Adrenal gland (tissue), 12 donors: ENCODE measurements around the gene RYR3. TPM values are rescaled to one million over a fixed set of nuclear protein-coding genes. Genes with fewer than 3 reads are reported as not detected.

Experiments
- DNase-seq, 7 donors: peaks; one replicate each; pipeline ENCODE4 v3.0.0-alpha.2; 2019 to 2020
- H3K27ac ChIP-seq, 5 donors: fragments of 200-600 bp; sonication (generic) in 4 of 5; 1 replicate in 3 of 5; 2 replicates in 2 of 5; pipeline versions ENCODE4 v1.5.1 to v1.8.0; 2016 to 2020; ENCODE audit warnings: mild to moderate bottlenecking in 1 of 5
- H3K27me3 ChIP-seq: fragments of 200-600 bp; 2 replicates; pipeline ENCODE4 v1.8.0; 2021
- H3K36me3 ChIP-seq, 2 donors: fragments of 200-600 bp; replicated peaks in 1 of 2; 1 replicate in 1 of 2; 2 replicates in 1 of 2; pipeline versions ENCODE4 v1.5.1 to v1.8.0; 2018 to 2022
- H3K4me1 ChIP-seq, 2 donors: fragments of 200-600 bp; replicated peaks in 1 of 2; 1 replicate in 1 of 2; 2 replicates in 1 of 2; pipeline versions ENCODE4 v1.5.1 to v1.8.0; 2018 to 2021
- H3K4me3 ChIP-seq, 4 donors: fragments of 200-600 bp; sonication (generic) in 3 of 4; one replicate each; pipeline ENCODE4 v1.5.1; 2016 to 2018
- H3K9me3 ChIP-seq, 3 donors: fragments of 200-600 bp; sonication (generic) in 1 of 3; replicated peaks in 1 of 3; 1 replicate in 2 of 3; 2 replicates in 1 of 3; pipeline versions ENCODE4 v1.5.1 to v1.8.0; 2016 to 2021
- POLR2A ChIP-seq, 2 donors: fragments of 450-650 bp; IDR thresholded peaks; one replicate each; pipeline ENCODE4 v1.6.1; 2017; ENCODE audit warnings: antibody characterized with exemption in 2 of 2, mild to moderate bottlenecking in 2 of 2, moderate library complexity in 1 of 2
- WGBS, 4 donors: extraction: QIAGEN DNeasy Blood & Tissue Kit in 2 of 4; methylation state at CpG; one replicate each; pipeline versions ENCODE4 v1.1.5 to v1.1.7; 2013 to 2017; 5-methylcytosine and 5-hydroxymethylcytosine counted together
- intact Hi-C, 2 donors: fragments of 100-400 bp; cut with DNase I; formaldehyde crosslinking; loops; one replicate each; pipeline versions ENCODE4 v1.14.1 to v1.15.0; 2022 to 2023
- polyA plus RNA-seq, 3 donors: library from polyadenylated mRNA; stranded (reverse); fragments of 200-250 nt in 2 of 3; fragments of 350-450 nt in 1 of 3; fragmentation: Illumina TruSeq in 1 of 3; extraction: RNeasy Lipid Tissue Mini Kit (QIAGEN cat#74804) in 1 of 3; gene quantifications; one replicate each; pipeline ENCODE4 v1.2.3, GENCODE V29; 2013 to 2014
- total RNA-seq, 9 donors: library from RNA; depleted of rRNA in 4 of 9; stranded (reverse); fragments of >200 nt in 4 of 9; fragments of 120-200 nt in 1 of 9; fragmentation: NEBNext Ultra II Directional in 1 of 9; extraction: Animal tissue kit (Norgen Biotek cat#: 25700) in 1 of 9; gene quantifications; one replicate each; pipeline versions ENCODE4 v1.1.0 to v1.2.4, GENCODE V29; 2013 to 2023
- TF ChIP-seq, protein P1 (sequence below), 6 experiments: fragments of 450-650 bp in 4 of 6; fragments of 200-600 bp in 2 of 6; sonication (generic) in 1 of 6; IDR thresholded peaks; 1 replicate in 5 of 6; 2 replicates in 1 of 6; pipeline versions ENCODE4 v1.5.1 to v1.8.0; 2016 to 2021; ENCODE audit warnings: antibody characterized with exemption in 6 of 6, mild to moderate bottlenecking in 2 of 6, moderate library complexity in 1 of 6
- donor health status: healthy with polysubstance abuse.
- donor health status: Bipolar disorder and iron deficiency.
- donor health status: DM: yes; HTN: yes; CAD: no.
- donor health status: DM: no; HTN: no; CAD: no.
- donor health status: DM: no; HTN: no; CAD: no.
- donor health status: DM: yes; HTN: yes; CAD: no.

The RYR3 gene
- total and polyA plus RNA-seq, 12 donors, result 0.32 to 60.7 (median 3.4) TPM

DNA sequence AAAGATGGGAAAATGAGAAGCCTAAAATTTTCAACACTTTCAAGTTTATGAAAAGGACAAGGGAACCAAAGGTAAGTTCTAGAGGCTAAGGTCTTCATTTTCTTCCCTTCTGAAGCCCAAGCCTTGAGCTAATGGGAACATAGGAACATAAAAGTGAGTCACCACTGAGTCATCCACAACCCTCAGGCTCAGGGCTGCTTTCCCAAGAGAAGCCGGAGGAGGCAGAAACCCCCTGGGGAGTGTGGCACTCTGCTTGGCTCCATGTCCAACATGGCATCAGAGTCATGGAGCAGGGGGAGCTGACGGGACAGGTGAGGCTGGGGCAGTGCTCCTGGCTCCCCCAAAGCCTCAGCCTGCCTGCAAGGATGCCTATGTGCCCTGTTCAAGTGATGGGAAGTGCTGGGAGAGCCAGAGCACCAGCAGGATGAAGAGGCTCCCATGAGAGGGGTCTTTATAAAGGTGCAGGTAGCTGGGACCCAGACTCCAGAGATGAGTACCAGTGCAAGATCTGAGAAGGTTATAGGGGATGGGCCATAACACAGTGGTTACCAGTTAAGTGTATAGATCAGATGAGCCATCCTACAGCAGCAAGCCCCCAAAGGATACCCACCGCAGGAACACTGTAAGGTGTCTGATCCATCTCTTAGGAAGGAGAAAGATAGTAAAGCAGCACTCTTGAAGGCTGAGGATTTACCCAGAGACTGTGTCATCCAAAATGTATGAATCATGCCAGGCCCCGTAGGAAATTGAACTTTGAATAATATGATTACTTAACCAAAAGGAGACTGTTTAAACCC lies 31.8 kb upstream of the RYR3 start:
- peaks cover 4% of the 10 kb centered on the region for H3K27me3 ChIP-seq
- H3K9me3 ChIP-seq, result no peaks in the 10 kb centered on the region
- H3K4me3 ChIP-seq, result no peak overlapping the region
- DNase-seq, result peak; percentile 38 to 64 (median 55)
- H3K4me1 ChIP-seq, result no peaks in the 10 kb centered on the region
- H3K36me3 ChIP-seq, result no peaks in the 10 kb centered on the region
- 28 to 54% (median 48%) methylated on average over 3 to 4 of the region's 4 CpGs for WGBS, 4 donors
- intact Hi-C loops, result no loop called here
- TF ChIP-seq POLR2A (IDR thresholded peaks at IDR 0.05), result no peak
- TF ChIP-seq, protein P1, sequence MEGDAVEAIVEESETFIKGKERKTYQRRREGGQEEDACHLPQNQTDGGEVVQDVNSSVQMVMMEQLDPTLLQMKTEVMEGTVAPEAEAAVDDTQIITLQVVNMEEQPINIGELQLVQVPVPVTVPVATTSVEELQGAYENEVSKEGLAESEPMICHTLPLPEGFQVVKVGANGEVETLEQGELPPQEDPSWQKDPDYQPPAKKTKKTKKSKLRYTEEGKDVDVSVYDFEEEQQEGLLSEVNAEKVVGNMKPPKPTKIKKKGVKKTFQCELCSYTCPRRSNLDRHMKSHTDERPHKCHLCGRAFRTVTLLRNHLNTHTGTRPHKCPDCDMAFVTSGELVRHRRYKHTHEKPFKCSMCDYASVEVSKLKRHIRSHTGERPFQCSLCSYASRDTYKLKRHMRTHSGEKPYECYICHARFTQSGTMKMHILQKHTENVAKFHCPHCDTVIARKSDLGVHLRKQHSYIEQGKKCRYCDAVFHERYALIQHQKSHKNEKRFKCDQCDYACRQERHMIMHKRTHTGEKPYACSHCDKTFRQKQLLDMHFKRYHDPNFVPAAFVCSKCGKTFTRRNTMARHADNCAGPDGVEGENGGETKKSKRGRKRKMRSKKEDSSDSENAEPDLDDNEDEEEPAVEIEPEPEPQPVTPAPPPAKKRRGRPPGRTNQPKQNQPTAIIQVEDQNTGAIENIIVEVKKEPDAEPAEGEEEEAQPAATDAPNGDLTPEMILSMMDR (IDR thresholded peaks at IDR 0.05), result no peak
- H3K27ac ChIP-seq, result no peak overlapping the region

DNA sequence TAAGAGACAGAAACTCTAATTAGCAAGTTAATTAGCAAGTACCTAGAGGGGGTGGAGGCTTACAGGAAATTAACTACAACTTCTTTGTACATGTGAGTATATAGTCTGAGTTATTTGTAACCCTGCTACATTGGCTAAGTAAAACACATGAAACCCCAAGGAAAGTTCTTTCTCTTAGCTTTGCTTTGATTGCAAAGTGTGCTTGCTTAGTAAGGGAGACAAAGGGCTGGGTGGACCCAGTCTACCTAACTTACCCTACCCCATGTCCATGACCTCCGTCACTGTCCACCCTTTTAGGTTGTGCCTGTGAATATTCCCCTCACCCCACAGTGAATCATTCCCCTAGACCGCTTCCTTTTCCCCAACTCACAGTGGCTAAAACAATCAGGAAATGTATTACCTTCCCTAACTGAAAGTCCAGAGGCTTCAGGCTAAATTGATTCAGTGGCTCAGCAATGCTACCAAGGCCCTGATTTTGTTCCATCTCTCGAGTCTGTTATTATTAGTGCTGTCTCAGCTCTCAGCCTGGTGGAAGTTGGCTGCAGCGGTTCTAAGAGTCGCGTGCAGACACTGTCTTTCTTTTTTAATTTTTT lies 31.1 kb upstream of the RYR3 start:
- Histone ChIP-seq H3K27ac (no peak overlapping the region), H3K4me1 (no peaks in the 10 kb centered on the region), H3K4me3 (no peak overlapping the region), H3K36me3 (no peaks in the 10 kb centered on the region), H3K9me3 (no peaks in the 10 kb centered on the region), H3K27me3 (no peaks in the 10 kb centered on the region)
- TF ChIP-seq, protein P1 (IDR thresholded peaks at IDR 0.05), result no peak
- TF ChIP-seq POLR2A (IDR thresholded peaks at IDR 0.05), result no peak
- intact Hi-C loops, result no loop called here
- DNase-seq, result no peak
- WGBS, 4 donors, result 86 to 93% (median 90%) methylated on average over 6 of the region's 6 CpGs

DNA sequence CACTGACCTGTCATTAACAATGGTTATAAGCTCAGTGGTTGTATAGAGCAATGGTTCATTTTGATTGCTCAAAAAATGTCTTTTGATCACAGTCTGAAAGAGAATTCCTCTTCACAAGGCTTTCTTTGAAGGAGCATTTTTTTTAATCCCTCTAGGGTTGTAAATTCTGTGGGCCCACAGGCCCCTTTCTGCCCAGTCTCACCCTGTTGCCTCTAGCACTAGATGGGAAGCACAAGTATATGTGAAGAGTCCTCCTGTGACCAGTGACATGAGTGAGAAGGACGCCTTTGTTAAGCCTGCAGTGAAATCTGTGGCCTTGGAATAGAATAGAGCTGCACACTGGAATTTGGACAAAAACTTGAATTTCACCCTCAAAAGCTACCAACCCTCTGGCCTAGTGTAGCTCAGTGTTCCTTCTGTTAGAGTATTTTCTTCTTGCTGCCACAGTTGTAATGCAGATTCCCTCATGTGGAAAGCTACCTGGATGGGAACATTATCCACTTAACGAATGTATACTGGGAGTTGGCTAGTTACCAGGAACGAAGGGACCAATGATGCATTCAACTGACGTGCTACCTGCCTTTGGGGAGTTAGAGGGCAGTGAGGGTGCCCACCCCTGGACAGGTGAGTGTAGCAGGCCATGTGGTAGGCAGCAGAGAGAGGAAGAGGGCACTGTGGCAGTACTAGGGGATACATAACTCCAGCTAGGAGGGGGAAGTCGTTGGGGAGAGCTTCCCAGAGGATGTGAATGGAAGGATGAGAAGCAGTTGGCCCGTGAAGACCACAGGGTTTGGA lies 28.3 kb upstream of the RYR3 start:
- 69 to 76% (median 70%) methylated on average over 6 of the region's 6 CpGs for WGBS, 4 donors
- no peak for DNase-seq
- intact Hi-C loops, result no loop called here
- TF ChIP-seq, protein P1 (IDR thresholded peaks at IDR 0.05), result no peak
- TF ChIP-seq POLR2A (IDR thresholded peaks at IDR 0.05), result no peak
- Histone ChIP-seq H3K4me3 (no peak overlapping the region), H3K27ac (no peak overlapping the region), H3K4me1 (no peaks in the 10 kb centered on the region), H3K27me3 (no peaks in the 10 kb centered on the region), H3K36me3 (no peaks in the 10 kb centered on the region), H3K9me3 (no peaks in the 10 kb centered on the region)

DNA sequence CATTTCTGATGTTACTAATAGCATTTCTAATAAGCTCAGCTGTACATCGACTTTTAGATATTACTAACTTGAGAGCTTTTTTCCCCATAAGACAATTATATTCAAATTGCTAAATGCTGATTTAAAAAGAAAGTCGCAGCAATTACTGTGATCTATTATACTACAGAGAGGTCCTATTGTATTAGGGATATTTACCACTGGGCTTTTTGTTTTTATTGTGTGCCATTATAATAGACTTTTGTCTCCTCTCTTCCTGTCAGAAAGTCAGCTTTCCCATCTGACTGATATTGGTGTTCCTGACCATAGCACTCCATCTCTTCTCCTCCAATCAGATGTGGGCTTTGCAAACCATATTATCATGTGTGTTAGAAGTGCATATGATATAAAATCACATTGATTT lies 27.2 kb upstream of the RYR3 start:
- TF ChIP-seq, protein P1 (IDR thresholded peaks at IDR 0.05), result no peak
- TF ChIP-seq POLR2A (IDR thresholded peaks at IDR 0.05), result no peak

More for the DNA sequence above, 27.2 kb upstream of the RYR3 start:
- Histone ChIP-seq H3K36me3 (no peaks in the 10 kb centered on the region), H3K27me3 (no peaks in the 10 kb centered on the region), H3K27ac (no peak overlapping the region), H3K4me3 (no peak overlapping the region), H3K4me1 (no peaks in the 10 kb centered on the region), H3K9me3 (no peaks in the 10 kb centered on the region)
- WGBS, 4 donors, result 81 to 90% (median 88%) methylated on average over 2 of the region's 2 CpGs
- intact Hi-C loops, result no loop called here
- DNase-seq, result no peak
